Mesangial cell (primary cell): ENCODE results near the gene DACT1. TPM values are rescaled to one million over a fixed set of nuclear protein-coding genes. Genes with fewer than 3 reads are reported as not detected.

Experiments used
- total RNA-seq: library from RNA; depleted of rRNA; stranded (reverse); fragments of >200 nt; gene quantifications from 2 replicates; pipeline ENCODE4 v1.2.3, GENCODE V29; 2015

Gene DACT1, protein sequence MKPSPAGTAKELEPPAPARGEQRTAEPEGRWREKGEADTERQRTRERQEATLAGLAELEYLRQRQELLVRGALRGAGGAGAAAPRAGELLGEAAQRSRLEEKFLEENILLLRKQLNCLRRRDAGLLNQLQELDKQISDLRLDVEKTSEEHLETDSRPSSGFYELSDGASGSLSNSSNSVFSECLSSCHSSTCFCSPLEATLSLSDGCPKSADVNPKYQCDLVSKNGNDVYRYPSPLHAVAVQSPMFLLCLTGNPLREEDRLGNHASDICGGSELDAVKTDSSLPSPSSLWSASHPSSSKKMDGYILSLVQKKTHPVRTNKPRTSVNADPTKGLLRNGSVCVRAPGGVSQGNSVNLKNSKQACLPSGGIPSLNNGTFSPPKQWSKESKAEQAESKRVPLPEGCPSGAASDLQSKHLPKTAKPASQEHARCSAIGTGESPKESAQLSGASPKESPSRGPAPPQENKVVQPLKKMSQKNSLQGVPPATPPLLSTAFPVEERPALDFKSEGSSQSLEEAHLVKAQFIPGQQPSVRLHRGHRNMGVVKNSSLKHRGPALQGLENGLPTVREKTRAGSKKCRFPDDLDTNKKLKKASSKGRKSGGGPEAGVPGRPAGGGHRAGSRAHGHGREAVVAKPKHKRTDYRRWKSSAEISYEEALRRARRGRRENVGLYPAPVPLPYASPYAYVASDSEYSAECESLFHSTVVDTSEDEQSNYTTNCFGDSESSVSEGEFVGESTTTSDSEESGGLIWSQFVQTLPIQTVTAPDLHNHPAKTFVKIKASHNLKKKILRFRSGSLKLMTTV
- total RNA-seq: 7.0 and 9.1 TPM in 2 replicates

DNA sequence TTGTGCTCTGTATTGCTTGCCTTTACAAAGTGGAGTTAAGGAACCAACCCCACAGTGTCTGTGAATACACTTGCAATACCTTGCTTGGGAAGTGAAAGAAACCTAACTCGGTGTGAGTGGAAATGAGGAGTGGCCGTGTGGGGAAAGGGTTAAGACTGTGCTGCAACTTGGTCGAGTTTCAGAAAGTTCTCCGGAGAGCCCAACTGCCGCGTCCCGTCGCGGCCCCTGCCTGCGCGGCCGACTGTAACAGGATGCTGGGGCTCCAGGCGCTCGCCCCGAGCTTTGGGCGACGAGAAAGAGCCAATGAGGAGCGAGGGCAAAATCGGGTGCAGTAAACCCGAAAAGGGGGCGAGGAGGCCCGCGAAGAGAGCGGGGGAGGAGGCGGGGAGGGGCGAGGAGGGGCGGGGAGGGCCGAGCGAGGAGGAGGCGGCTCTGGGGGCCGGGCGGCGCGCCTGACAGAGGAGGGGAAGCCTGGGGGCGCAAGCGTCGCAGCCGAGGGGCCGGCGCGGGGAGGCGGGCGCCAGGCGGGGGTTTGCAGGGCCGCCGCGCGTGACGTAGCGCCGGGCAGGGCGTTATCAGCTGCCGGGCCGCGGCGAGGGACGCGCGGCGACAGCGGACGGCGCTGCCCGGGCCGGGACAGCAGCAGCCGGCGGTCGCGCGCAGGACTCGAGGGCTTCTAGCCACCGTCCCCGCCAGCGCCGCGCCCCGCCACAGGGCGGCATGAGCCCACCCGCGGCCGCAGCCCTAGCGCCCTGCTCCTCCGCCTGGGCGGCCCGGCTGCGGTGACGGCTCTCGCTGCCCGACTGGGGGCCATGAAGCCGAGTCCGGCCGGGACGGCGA lies at the start of gene DACT1:
Gene DACT1, plus strand, starts transcription at position 572 of the 840 bp plus-strand sequence. Its CDS starts 241 bp downstream, at position 813.

Other genes starting within 250 kb of the DACT1 start
- not detected in 2 replicates for gene TOMM20L, start 242.0 kb upstream of the DACT1 start, total RNA-seq
- 41.5 and 51.8 TPM in 2 replicates for gene TIMM9, start 210.4 kb upstream of the DACT1 start, total RNA-seq
- 8.9 and 16.3 TPM in 2 replicates for gene KIAA0586, start 210.2 kb upstream of the DACT1 start, total RNA-seq